ENCODE data around the gene NOS3.

The NOS3 gene

GRCh38 chr7:150990416-150991186 is at the start of gene NOS3:
Gene NOS3 (plus strand): TSS chr7:150991017. CDS start chr7:150993804, 2,787 bp downstream.
- DNase-seq: no peak

DNA sequence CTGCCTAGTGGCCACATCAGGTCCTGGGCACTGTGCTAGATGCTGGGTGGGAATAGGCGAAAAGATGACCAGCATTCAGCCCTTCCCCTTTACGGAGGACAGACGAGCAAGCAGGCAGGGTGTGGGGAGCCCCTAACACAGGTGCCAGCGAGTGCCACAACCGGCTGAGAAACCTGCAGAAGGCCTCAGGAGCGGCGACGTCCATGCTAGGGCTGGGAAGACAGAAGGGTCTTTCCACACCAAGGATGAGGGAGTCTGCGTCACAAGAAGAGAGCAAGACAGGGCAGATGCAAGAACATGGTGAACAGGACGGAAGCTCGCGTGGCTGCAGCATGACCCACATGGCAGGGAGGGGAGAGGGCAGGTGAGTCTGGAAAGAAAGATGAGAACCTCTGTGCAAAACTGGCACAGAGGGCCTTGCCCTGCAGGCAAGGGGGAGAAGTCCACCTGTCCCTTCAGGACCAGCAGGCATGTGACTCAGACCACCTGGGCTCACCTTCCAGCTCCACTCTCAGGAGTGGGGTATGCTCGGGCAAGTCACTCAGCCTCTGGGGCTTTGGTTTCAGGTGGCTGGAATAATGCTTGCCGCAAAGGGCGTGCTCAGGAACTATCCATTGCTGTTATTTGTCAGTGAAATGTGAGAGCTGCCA is 49.3 kb upstream of the NOS3 start:
- no peak for DNase-seq

DNA sequence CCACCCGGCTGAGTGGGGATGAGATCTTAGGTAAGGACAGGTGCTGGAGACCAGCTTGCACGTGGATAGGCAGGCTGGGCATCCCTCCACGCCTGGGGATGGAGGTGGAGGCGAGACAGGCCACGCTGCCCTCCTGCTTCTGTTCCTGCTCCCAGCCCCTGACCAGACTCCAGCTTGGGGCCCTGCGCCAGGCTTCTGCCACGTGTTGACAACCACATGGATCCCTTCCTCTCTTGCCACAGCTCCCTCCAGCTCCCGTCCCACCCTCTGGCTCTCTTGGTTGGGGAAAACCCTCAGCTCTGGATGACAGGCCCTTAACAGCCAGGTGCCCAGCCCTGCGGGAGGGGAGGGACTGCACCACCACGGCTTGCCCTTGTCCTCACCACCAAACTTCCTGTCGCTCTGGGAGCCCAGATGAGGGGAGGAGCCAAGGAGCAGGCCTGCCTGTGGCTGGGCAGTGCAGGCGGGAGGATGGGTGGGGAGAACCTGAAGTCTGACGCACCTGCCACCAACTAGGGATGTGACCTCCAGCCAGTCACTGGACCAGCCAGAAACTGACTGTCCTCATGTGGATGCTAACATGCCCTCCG is 48.7 kb upstream of the NOS3 start:
- no peak for DNase-seq

DNA sequence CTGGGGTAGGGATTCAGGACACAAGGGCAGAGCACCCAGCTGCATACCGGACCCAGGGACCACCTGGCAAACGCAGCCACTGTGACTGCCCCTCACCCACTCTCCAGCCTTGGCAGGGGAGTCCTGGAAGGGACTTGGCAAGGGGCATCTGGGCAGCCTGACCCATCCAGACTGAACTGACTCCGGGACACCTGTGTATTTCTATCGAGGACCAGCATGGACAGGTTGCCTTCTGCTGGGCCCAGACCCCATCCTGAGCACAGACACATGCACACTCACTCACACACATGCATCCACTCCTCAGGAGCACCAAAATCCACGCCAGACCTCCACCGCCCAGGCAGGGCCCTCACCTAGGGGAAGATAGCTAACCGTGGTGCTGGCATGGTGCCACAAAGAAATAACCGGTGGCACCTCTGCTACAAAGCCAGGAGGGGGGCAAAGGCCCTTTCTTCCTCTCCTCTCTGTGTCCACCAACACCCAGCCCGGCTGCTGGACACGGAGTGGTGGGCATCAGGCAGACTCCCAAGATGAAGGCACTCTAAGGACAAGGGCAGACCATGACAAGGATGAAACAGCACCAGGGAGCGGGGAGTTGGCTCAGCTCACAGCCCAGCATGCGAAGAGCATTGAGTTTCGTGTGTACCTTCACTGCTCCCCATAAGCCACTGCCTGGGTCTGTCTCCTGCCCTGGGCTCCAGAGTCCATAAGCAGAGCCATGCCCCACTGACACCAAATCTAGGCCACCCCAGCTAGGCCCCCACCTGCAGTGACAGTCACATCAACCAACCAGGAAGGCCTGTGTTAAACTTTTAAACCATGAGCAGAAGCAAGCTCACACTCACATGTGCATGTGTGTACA is 48.0 kb upstream of the NOS3 start:
- no peak for DNase-seq

DNA sequence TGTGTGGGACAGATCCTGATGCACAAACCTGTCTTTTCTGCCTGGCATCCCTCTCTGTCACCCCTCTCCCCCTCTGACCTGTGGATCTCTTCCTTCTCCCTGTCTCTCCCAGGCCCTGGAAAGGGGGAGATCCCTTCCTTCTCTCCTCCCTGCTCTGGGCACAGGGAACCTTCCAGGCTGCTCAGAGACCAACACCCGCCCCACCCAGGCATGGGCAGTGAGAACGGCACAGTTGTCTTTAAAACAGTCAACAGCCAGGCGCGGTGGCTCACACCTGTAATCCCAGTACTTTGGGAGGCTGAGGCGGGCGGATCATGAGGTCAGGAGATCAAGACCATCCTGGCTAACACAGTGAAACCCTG is 47.4 kb upstream of the NOS3 start:
- no peak for DNase-seq

DNA sequence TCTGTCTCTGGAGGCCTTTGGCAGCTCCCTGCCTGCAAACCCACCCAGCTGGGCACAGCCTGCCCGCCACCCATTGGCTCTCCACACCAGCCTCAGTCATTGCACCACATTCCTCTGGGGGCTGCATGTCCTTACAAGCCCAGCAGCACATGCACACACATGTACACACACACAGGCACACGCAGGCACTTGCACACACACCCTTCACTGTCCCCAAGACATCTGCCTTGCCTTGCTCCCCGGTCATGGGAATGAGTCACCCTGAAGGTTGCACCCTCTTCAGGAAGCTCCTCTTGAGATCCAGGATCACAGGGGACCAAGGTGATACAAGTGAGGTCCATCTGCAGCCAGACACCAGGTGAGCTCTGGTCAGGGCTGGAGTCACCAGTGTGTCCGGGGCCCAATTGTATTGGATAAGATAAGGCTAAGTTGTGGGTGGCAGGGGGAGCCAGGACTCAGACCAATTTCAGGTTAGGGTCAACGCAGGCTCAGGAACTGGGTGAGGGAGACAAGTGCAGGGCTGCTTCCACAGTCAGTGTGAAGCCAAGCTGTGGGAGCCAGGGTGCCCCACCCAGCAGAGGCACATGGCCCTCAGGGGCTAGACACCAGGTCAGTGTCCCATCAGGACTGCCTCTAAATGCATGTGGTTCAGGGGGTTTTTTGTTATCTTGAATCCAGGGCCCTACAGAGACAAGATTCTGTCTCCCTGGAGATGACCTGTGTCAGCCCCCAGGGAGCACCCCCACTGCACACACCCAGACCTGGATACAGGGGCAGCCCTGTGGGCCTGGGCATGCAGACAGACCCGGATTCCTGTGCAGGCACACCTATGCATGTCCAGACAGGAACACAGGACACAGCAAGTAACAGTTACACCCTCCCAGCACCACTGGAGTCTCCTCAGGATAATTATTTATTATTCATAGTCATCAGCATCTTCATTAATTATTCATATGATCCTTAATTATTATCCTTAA is 46.5 kb upstream of the NOS3 start:
- no peak for DNase-seq

DNA sequence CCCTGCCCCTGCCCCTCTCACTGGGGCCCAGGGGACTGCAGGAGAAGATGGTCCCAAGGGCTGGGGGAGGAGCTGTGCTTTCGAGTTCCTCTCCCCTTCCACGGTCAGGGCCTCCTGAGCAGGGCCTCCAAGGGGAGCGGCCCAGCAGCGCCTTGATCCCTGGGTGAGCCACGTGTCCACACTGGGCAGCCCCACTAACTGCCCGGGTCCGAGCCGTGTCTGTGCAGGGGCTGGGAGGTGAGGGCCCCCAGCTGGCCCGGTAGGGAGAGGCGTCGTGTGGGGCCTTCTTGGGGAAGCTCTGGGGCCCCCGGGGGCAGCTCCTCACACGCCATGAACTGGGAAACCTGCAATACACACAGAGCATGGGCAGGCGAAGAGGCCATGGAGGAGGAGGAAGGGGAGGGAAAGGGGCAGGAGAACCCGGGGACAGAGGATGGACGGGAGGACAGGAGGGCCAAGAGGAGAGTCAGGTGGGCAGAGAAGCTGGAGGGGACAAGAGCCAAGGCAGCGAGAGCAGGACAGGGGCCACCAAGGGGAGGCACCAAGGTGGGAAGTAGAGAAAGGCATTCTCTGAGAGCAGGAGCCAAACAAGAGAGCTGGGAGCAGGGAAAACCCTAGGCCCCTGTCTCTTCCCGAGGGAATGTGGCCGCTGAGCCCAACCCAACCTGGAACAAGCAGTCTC is 45.5 kb upstream of the NOS3 start:
- no peak for DNase-seq

DNA sequence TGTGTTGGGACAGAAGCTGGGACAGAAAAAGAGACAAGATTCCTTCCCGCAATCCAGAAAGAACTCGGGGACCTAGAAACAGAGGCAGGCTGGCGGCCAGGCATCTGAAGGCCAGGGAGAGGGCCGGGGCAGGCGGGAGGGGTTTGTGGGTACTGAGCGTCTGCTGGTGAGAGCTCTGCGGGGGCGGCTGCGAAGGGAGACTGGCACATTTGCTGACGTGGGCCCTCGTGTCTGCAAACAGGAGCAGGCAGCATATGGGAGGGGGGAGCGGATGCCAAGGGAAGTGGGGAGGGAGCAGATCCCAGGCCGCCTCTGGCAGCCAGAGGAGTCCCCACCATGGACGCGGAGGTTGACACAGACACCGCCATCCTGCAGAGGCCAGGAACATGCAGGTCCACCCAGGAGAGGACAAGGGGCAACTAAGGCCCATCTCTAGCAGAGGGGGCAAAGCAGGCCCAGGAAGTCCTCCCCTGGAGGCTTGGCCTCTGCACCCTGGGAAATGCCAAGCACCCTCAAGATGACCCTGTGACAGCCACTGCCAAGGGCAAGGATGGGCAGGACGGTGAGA is 44.9 kb upstream of the NOS3 start:
- DNase-seq: no peak

DNA sequence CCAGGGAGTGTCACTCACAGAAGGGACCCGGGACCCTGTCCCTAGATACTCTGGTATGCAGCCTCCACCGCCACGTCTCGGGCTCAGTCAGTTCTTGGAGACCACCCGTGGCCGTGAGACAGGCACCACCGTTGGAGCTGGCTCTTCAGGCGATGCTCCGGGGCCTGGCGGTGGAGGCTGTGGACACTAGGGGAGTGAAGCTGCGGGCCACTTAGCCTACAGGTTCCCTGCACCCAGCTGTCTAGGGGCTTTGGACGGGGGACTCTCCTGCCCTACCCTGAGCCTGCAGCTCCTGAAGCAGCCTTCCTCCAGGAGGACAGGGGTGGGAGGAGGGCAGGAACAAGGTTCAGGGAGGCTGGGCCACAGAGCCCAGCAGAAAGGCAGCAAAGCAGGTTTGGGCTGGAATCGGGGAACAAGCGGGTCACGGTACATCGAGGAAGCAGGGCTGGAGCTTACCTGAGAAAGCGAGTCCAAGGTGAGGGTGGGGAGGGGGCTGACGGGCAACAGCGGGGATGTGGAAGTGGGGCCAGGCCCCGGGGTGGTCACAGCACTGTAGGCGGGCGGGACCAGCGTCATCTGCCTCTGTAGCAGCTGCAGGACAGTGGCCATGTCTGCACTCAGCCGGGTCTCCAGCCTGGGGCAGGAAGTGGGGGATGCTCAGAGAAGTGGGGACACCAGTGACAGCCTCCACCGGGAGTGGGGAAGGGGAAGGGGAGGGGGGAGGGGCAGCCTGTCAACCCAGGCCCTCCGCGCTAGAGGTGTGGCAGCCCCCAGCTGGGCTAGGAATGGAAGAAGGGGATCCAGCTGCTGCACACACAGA is 44.2 kb upstream of the NOS3 start:
- no peak for DNase-seq

GRCh38 chr7:150947241-150947745 is 43.5 kb upstream of the NOS3 start:
- DNase-seq: no peak

GRCh38 chr7:150947761-150948651 is 42.8 kb upstream of the NOS3 start:
- no peak for DNase-seq

DNA sequence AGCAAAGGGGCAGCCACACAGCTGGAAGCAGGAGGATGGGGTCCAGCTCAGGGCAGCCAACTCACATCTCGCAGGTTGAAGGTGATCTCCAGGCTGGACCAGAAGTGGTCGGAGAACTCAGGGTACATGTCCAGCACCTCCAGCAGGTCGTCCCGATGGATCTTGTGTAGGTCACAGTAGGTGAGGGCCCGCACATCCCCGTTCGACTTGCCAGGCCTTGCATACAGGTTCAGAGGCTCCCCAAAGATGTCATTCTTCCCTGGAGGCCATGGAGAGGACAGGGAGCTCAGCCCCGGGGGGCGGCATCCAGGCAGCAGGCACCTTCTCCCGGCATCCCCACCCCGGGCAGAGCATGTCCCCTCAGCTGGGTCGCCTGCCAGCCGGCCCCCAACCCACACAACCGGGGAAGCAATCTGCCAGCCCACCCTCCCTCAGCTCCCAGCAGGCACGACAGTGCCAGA is 42.0 kb upstream of the NOS3 start:
- no peak for DNase-seq

DNA sequence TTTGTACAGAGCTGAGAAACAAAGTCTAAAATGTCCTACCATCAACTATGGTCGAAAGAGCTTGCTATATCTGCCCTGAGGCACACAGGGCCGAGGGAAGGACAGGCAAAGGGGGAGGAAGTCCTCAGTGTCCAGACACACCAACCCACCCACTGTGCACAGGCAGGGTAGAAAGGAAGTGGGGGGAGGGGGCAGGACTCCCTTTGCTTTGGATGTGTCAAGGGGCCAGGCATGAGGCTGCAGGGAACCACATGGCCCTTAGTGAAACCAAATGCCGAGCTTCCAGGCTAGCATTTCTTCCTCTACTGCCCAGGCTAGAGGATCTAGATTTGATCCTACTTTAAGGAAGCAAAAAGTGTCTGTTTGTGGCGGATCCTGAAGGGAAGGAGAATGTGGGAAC is 41.3 kb upstream of the NOS3 start:
- no peak for DNase-seq

- no peak for DNase-seq
Observed at GRCh38 chr7:150949971-150950491, 40.8 kb upstream of the NOS3 start.

DNA sequence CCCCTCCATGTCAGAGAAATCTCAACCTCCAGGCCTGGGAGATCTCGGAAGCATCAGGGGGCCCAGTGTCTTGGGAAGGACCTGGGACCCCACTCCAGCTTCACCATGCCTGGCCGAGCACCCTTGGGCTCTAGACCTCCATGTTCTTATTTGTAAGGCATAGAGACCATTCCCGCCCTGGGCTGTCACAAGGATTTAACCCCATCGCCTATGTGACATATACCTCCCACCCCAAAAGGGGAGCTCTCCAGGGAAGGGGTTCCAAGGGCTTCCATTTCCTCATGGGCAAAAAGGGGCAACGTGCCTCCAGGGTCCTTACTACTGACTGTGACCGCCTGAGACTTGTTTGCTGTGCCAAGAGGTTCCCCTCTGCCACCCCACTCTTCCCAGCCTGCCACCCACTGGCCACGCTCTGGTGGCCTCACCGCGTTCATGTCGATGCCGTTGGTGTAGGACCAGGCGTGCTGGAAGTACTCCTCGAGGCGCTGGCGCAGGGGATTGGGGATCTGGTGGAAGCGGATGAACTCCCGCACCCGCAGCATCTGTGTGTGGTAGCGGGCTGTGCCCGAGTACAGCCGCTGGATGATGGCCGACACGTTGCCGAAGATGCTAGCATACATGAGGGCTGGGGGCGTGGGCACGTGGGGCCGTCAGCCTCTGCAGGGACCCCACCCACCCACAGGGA is 40.2 kb upstream of the NOS3 start:
- DNase-seq: no peak

- no peak for DNase-seq
Observed at GRCh38 chr7:150951181-150951520, 39.7 kb upstream of the NOS3 start.

- no peak for DNase-seq
Observed at GRCh38 chr7:150951521-150951920, 39.3 kb upstream of the NOS3 start.
